ENCODE measurements around the gene ATG2A.

The ATG2A gene

GRCh38 chr11:64876229-64876750, 40.7 kb downstream of the ATG2A start:
- Histone ChIP-seq H3K27ac (peak overlapping the region; percentile 81 to 97), H3K4me3 (peak overlapping the region; percentile 66 to 71), H3K36me3 (peaks cover 9 to 36% (median 26%) of the 10 kb centered on the region in 3 donors), H3K4me1 (peaks cover 0 to 75% (median 57%) of the 10 kb centered on the region in 4 donors), H3K9me3 (no peaks in the 10 kb centered on the region), H3K27me3 (no peaks in the 10 kb centered on the region)
- intact Hi-C loops (cut with DNase I; ENCODE audit: low total_unique reads) = no loop called here
- no peak for TF ChIP-seq CTCF (IDR thresholded peaks at IDR 0.05)
- no peak for DNase-seq

GRCh38 chr11:64875369-64876228, 41.4 kb downstream of the ATG2A start:
- intact Hi-C loops (cut with DNase I; ENCODE audit: low total_unique reads) = no loop called here
- H3K9me3 ChIP-seq = no peaks in the 10 kb centered on the region
- H3K4me1 ChIP-seq = peaks cover 0 to 76% (median 64%) of the 10 kb centered on the region in 4 donors
- H3K27ac ChIP-seq = peak overlapping the region; percentile 81 to 97
- no peak for TF ChIP-seq CTCF (IDR thresholded peaks at IDR 0.05)
- peaks cover 13 to 42% (median 26%) of the 10 kb centered on the region in 3 donors for H3K36me3 ChIP-seq
- H3K4me3 ChIP-seq = peak overlapping the region; percentile 66 to 71
- no peak for DNase-seq
- no peaks in the 10 kb centered on the region for H3K27me3 ChIP-seq

GRCh38 chr11:64874308-64875240, 42.4 kb downstream of the ATG2A start:
- no peaks in the 10 kb centered on the region for H3K9me3 ChIP-seq
- intact Hi-C loops (cut with DNase I; ENCODE audit: low total_unique reads) = no loop called here
- H3K4me3 ChIP-seq = peak overlapping the region; percentile 66 to 71
- no peak for TF ChIP-seq CTCF (IDR thresholded peaks at IDR 0.05)
- H3K36me3 ChIP-seq = peaks cover 13 to 42% (median 26%) of the 10 kb centered on the region in 3 donors
- DNase-seq = no peak
- peak overlapping the region; percentile 81 to 97 for H3K27ac ChIP-seq
- peaks cover 5 to 81% (median 72%) of the 10 kb centered on the region in 4 donors for H3K4me1 ChIP-seq
- H3K27me3 ChIP-seq = no peaks in the 10 kb centered on the region

- H3K27ac ChIP-seq = peak overlapping the region; percentile 91 to 97
- no peak for TF ChIP-seq CTCF (IDR thresholded peaks at IDR 0.05)
- H3K27me3 ChIP-seq = no peaks in the 10 kb centered on the region
- no peak for DNase-seq
- no peaks in the 10 kb centered on the region for H3K9me3 ChIP-seq
- no peak overlapping the region for H3K4me3 ChIP-seq
- H3K4me1 ChIP-seq = peaks cover 9 to 91% (median 84%) of the 10 kb centered on the region in 4 donors
- H3K36me3 ChIP-seq = peaks cover 13 to 47% (median 26%) of the 10 kb centered on the region in 3 donors
- intact Hi-C loops (cut with DNase I; ENCODE audit: low total_unique reads) = no loop called here
Observed at GRCh38 chr11:64872790-64873488, 44.1 kb downstream of the ATG2A start.

- Histone ChIP-seq H3K36me3 (peaks cover 13 to 50% (median 26%) of the 10 kb centered on the region in 3 donors), H3K27ac (peak overlapping the region; percentile 91 to 97), H3K4me1 (peaks cover 9 to 100% (median 93%) of the 10 kb centered on the region in 4 donors), H3K9me3 (no peaks in the 10 kb centered on the region), H3K4me3 (peak overlapping the region in 1 of 2 donors; percentile 24), H3K27me3 (no peaks in the 10 kb centered on the region)
- no peak for TF ChIP-seq CTCF (IDR thresholded peaks at IDR 0.05)
- no peak for DNase-seq
- intact Hi-C loops (cut with DNase I; ENCODE audit: low total_unique reads) = no loop called here
Observed at GRCh38 chr11:64871492-64871891, 45.5 kb downstream of the ATG2A start.
